ENCODE results near the gene FOXG1.

Gene FOXG1

GRCh38 chr14:28766469-28766955, at the start of gene FOXG1:
Gene FOXG1, plus strand, starts transcription at chr14:28766787. Its CDS starts 493 bp downstream, at chr14:28767280.
- DNase-seq (ENCODE audit: low read depth, low spot score), result no peak
- TF ChIP-seq CTCF (IDR thresholded peaks at IDR 0.05; ENCODE audit: insufficient read depth, low read length, missing control alignments), result no peak
- peak within 1 kb of the TSS; percentile 33 for H3K4me3 ChIP-seq (ENCODE audit: low read depth, low read length)
- ChIA-PET CTCF (interaction anchor here (1.2 to 2.4 kb wide), 4 partner anchors 9 to 1448 kb away, joined by 3 to 11 read pairs (median 7); no protein-coding TSS in a partner anchor), POLR2A (interaction anchor here (0.5 kb wide), 1 partner anchor 17 kb away, joined by 3 read pairs; no protein-coding TSS in a partner anchor)

- no peak for TF ChIP-seq CTCF (IDR thresholded peaks at IDR 0.05; ENCODE audit: insufficient read depth, low read length, missing control alignments)
- POLR2A ChIA-PET, result no interaction called here
- H3K4me3 ChIP-seq (ENCODE audit: low read depth, low read length), result no peak overlapping the region
- DNase-seq (ENCODE audit: low read depth, low spot score), result no peak
- CTCF ChIA-PET, result no interaction called here
Measured at GRCh38 chr14:28719130-28719529, 47.5 kb upstream of the FOXG1 start.

- TF ChIP-seq CTCF (IDR thresholded peaks at IDR 0.05; ENCODE audit: insufficient read depth, low read length, missing control alignments), result no peak
- POLR2A ChIA-PET, result no interaction called here
- CTCF ChIA-PET, result interaction anchor here (1.7 kb wide), 1 partner anchor 19 kb away, joined by 8 read pairs; no protein-coding TSS in a partner anchor
Measured at GRCh38 chr14:28731358-28731757, 35.2 kb upstream of the FOXG1 start.

GRCh38 chr14:28742171-28742846, 24.3 kb upstream of the FOXG1 start:
- ChIA-PET POLR2A (no interaction called here), CTCF (interaction anchor here (1.0 to 1.1 kb wide), 2 partner anchors 9 to 1473 kb away, joined by 3 read pairs; no protein-coding TSS in a partner anchor)
- no peak for DNase-seq (ENCODE audit: low read depth, low spot score)
- TF ChIP-seq CTCF (IDR thresholded peaks at IDR 0.05; ENCODE audit: insufficient read depth, low read length, missing control alignments), result no peak
- no peak overlapping the region for H3K4me3 ChIP-seq (ENCODE audit: low read depth, low read length)

More at GRCh38 chr14:28731358-28731757, 35.2 kb upstream of the FOXG1 start:
- no peak for DNase-seq (ENCODE audit: low read depth, low spot score)
- H3K4me3 ChIP-seq (ENCODE audit: low read depth, low read length), result no peak overlapping the region

- ChIA-PET POLR2A (no interaction called here), CTCF (interaction anchor here (3.3 kb wide), 1 partner anchor 11 kb away, joined by 20 read pairs; no protein-coding TSS in a partner anchor)
- DNase-seq (ENCODE audit: low read depth, low spot score), result no peak
- H3K4me3 ChIP-seq (ENCODE audit: low read depth, low read length), result no peak overlapping the region
- TF ChIP-seq CTCF (IDR thresholded peaks at IDR 0.05; ENCODE audit: insufficient read depth, low read length, missing control alignments), result no peak
Measured at GRCh38 chr14:28744126-28744525, 22.5 kb upstream of the FOXG1 start.

GRCh38 chr14:28745176-28745575, 21.4 kb upstream of the FOXG1 start:
- POLR2A ChIA-PET, result no interaction called here
- DNase-seq (ENCODE audit: low read depth, low spot score), result no peak
- CTCF ChIA-PET, result interaction anchor here (1.4 to 3.3 kb wide), 2 partner anchors 10 to 12 kb away, joined by 4 to 20 read pairs; no protein-coding TSS in a partner anchor
- no peak overlapping the region for H3K4me3 ChIP-seq (ENCODE audit: low read depth, low read length)
- no peak for TF ChIP-seq CTCF (IDR thresholded peaks at IDR 0.05; ENCODE audit: insufficient read depth, low read length, missing control alignments)
